SW 1271 (cell line): ENCODE data around the gene BTBD6.
"Not testable (repeated sequence)": the region's sequence is repeated elsewhere in the genome, so short reads cannot be mapped to it uniquely, and the experiment has no call there.

Experiments
- DNase-seq, 2 experiments: peaks; one replicate each; lab custom pipeline; 2025; lab: John Stamatoyannopoulos, UW

BTBD6 gene

GRCh38 chr14:105269405-105269804 is 21.1 kb downstream of the BTBD6 start:
- DNase-seq, result no peak

- no peak for DNase-seq
Observed at GRCh38 chr14:105271224-105271890, 23.0 kb downstream of the BTBD6 start.

GRCh38 chr14:105272623-105273022 is 24.3 kb downstream of the BTBD6 start:
- no peak for DNase-seq

GRCh38 chr14:105273062-105273461 is 24.7 kb downstream of the BTBD6 start:
- DNase-seq, result no peak

- no peak for DNase-seq
Observed at GRCh38 chr14:105274637-105275036, 26.3 kb downstream of the BTBD6 start.

GRCh38 chr14:105275267-105275946 is 27.1 kb downstream of the BTBD6 start:
- no peak for DNase-seq

GRCh38 chr14:105277448-105277847 is 29.1 kb downstream of the BTBD6 start:
- DNase-seq, result not testable (repeated sequence)

- no peak for DNase-seq
Observed at GRCh38 chr14:105279642-105280361, 31.5 kb downstream of the BTBD6 start.

- DNase-seq, result no peak
Observed at GRCh38 chr14:105280525-105280924, 32.2 kb downstream of the BTBD6 start.

GRCh38 chr14:105281371-105282097 is 33.2 kb downstream of the BTBD6 start:
- DNase-seq, result peak; percentile 36 to 73

GRCh38 chr14:105282098-105282725 is 33.9 kb downstream of the BTBD6 start:
- no peak for DNase-seq

GRCh38 chr14:105283028-105283427 is 34.7 kb downstream of the BTBD6 start:
- no peak for DNase-seq

- DNase-seq, result no peak
Observed at GRCh38 chr14:105283899-105284298, 35.6 kb downstream of the BTBD6 start.

GRCh38 chr14:105285174-105285573 is 36.8 kb downstream of the BTBD6 start:
- no peak for DNase-seq

- DNase-seq, result no peak
Observed at GRCh38 chr14:105286759-105287144, 38.4 kb downstream of the BTBD6 start.

GRCh38 chr14:105287249-105288102 is 39.1 kb downstream of the BTBD6 start:
- DNase-seq, result no peak

GRCh38 chr14:105288936-105289335 is 40.6 kb downstream of the BTBD6 start:
- DNase-seq, result not testable (repeated sequence)

- no peak for DNase-seq
Observed at GRCh38 chr14:105290621-105291346, 42.5 kb downstream of the BTBD6 start.

GRCh38 chr14:105292826-105293711 is 44.7 kb downstream of the BTBD6 start:
- no peak for DNase-seq
